H1 (cell line): ENCODE data around the gene SDSL. TPM values are rescaled to one million over a fixed set of nuclear protein-coding genes. Genes with fewer than 3 reads are reported as not detected.
A peak's percentile ranks its signal among the peaks of the same experiment; 100 is the strongest.

Experiments
- CTCF ChIA-PET: fragments of 300-600 bp; sonication (Branson Sonifier 250); formaldehyde crosslinking; loops from one replicate; lab custom pipeline; 2021; ENCODE audit not compliant: partially characterized antibody; lab: Charles Lee
- POLR2A ChIA-PET: fragments of 300-600 bp; sonication (Branson Sonifier 250); formaldehyde crosslinking; loops from one replicate; lab custom pipeline; 2021; ENCODE audit warnings: inconsistent platforms; ENCODE audit not compliant: partially characterized antibody; lab: Charles Lee
- DNase-seq, 2 experiments: peaks; one replicate each; pipeline versions ENCODE4 v3.0.0 to v3.0.0-alpha.2; 2010 to 2022; ENCODE audit warnings: low spot score in 2 of 2, low read depth in 1 of 2, mixed read lengths in 1 of 2
- FAIRE-seq: peaks from 2 replicates; lab custom pipeline; 2011; peaks lifted over from hg19 to GRCh38; lab: Jason Lieb, UNC
- H2AFZ ChIP-seq: 2 replicates; pipeline ENCODE4 v1.8.1; 2012; ENCODE audit warnings: low read length, inconsistent platforms
- H2AK5ac ChIP-seq: 2 replicates; pipeline ENCODE4 v1.6.1; 2013; ENCODE audit warnings: low read depth, low read length
- H2BK120ac ChIP-seq: replicated peaks from 2 replicates; pipeline ENCODE3; 2013; ENCODE audit warnings: low read depth, low read length, inconsistent platforms
- H2BK12ac ChIP-seq: 2 replicates; pipeline ENCODE4 v1.6.1; 2013; ENCODE audit warnings: low read depth, low read length
- H2BK15ac ChIP-seq: 2 replicates; pipeline ENCODE4 v1.6.1; 2013; ENCODE audit warnings: low read length
- H2BK20ac ChIP-seq: 2 replicates; pipeline ENCODE4 v1.6.1; 2013; ENCODE audit warnings: low read length
- H2BK5ac ChIP-seq: 2 replicates; pipeline ENCODE4 v1.6.1; 2013; ENCODE audit warnings: low read depth, low read length
- H3K14ac ChIP-seq: 2 replicates; pipeline ENCODE4 v1.6.1; 2013; ENCODE audit warnings: inconsistent platforms; ENCODE audit not compliant: insufficient read length
- H3K18ac ChIP-seq: 2 replicates; pipeline ENCODE4 v1.6.1; 2013; ENCODE audit warnings: low read length; ENCODE audit errors: extremely low read depth
- H3K23ac ChIP-seq: 2 replicates; pipeline ENCODE4 v1.6.1; 2013; ENCODE audit warnings: inconsistent platforms; ENCODE audit not compliant: insufficient read length
- H3K23me2 ChIP-seq: 2 replicates; pipeline ENCODE4 v1.6.1; 2013; ENCODE audit warnings: low read depth, low read length
- H3K27ac ChIP-seq: 2 replicates; pipeline ENCODE4 v1.6.1; 2011; ENCODE audit warnings: low read depth, low read length, inconsistent platforms
- H3K27me3 ChIP-seq, 4 experiments: replicated peaks in 1 of 4; 1 replicate in 1 of 4; 2 replicates in 3 of 4; pipeline versions ENCODE4 v1.6.1 to v1.8.1; 2011 to 2013; ENCODE audit warnings: low read length in 3 of 4, mild to moderate bottlenecking in 3 of 4, inconsistent platforms in 2 of 4, mixed read lengths in 2 of 4, moderate library complexity in 1 of 4; ENCODE audit not compliant: control insufficient read depth in 3 of 4, insufficient read depth in 3 of 4; ENCODE audit errors: extremely low read depth in 1 of 4
- H3K36me3 ChIP-seq, 4 experiments: 2 replicates each; pipeline versions ENCODE4 v1.6.1 to v1.8.1; 2011 to 2013; ENCODE audit warnings: mild to moderate bottlenecking in 4 of 4, low read length in 3 of 4, moderate library complexity in 2 of 4, control low read depth in 1 of 4, inconsistent platforms in 1 of 4; ENCODE audit not compliant: insufficient read depth in 4 of 4, control insufficient read depth in 2 of 4
- H3K4ac ChIP-seq: replicated peaks from 2 replicates; pipeline ENCODE3; 2013; ENCODE audit warnings: low read length, low read depth, mixed read lengths, inconsistent platforms; ENCODE audit not compliant: insufficient read length
- H3K4me1 ChIP-seq, 4 experiments: replicated peaks in 1 of 4; 1 replicate in 1 of 4; 2 replicates in 3 of 4; pipeline versions ENCODE4 v1.6.1 to v1.8.1; 2011 to 2013; ENCODE audit warnings: low read length in 3 of 4, inconsistent platforms in 2 of 4, mixed read lengths in 1 of 4; ENCODE audit not compliant: insufficient read depth in 4 of 4, control insufficient read depth in 3 of 4
- H3K4me2 ChIP-seq, 2 experiments: 2 replicates each; pipeline versions ENCODE4 v1.6.1 to v1.8.1; 2011 to 2013; ENCODE audit warnings: low read depth in 2 of 2, low read length in 2 of 2, control low read depth in 1 of 2, inconsistent platforms in 1 of 2, mild to moderate bottlenecking in 1 of 2; ENCODE audit not compliant: insufficient read depth in 1 of 2
- H3K4me3 ChIP-seq, 4 experiments: fragments of 200-600, 300-600 bp in 1 of 4; sonication (generic), shearing (Covaris generic), sonication (Bioruptor Twin) in 1 of 4; 2 replicates each; pipeline versions ENCODE4 v1.5.1 to v1.8.1; 2011 to 2016; ENCODE audit warnings: low read length in 4 of 4, low read depth in 3 of 4, control low read depth in 2 of 4, inconsistent platforms in 2 of 4, mild to moderate bottlenecking in 2 of 4, mixed read lengths in 1 of 4, moderate library complexity in 1 of 4; ENCODE audit not compliant: insufficient read depth in 2 of 4; ENCODE audit errors: extremely low read depth in 1 of 4
- H3K56ac ChIP-seq: replicated peaks from 2 replicates; pipeline ENCODE3; 2013; ENCODE audit warnings: low read depth, mild to moderate bottlenecking, mixed read lengths, low read length, inconsistent platforms; ENCODE audit not compliant: insufficient read length
- H3K79me1 ChIP-seq: 2 replicates; pipeline ENCODE4 v1.6.1; 2013; ENCODE audit warnings: low read depth, low read length, control low read depth
- H3K79me2 ChIP-seq, 2 experiments: 2 replicates each; pipeline versions ENCODE4 v1.6.1 to v1.8.1; 2012 to 2013; ENCODE audit warnings: low read length in 2 of 2, mild to moderate bottlenecking in 2 of 2, inconsistent platforms in 1 of 2; ENCODE audit not compliant: insufficient read depth in 2 of 2, control insufficient read depth in 1 of 2
- H3K9ac ChIP-seq, 4 experiments: replicated peaks in 1 of 4; 1 replicate in 1 of 4; 2 replicates in 3 of 4; pipeline versions ENCODE4 v1.6.1 to v1.8.1; 2011 to 2013; ENCODE audit warnings: low read depth in 3 of 4, low read length in 3 of 4, control low read depth in 2 of 4, mild to moderate bottlenecking in 2 of 4, moderate library complexity in 2 of 4, inconsistent platforms in 1 of 4; ENCODE audit errors: extremely low read depth in 1 of 4
- H3K9me3 ChIP-seq, 2 experiments: 2 replicates each; pipeline versions ENCODE4 v1.6.1 to v1.8.1; 2012 to 2013; ENCODE audit warnings: mild to moderate bottlenecking in 2 of 2, moderate library complexity in 2 of 2, control low read depth in 1 of 2, inconsistent platforms in 1 of 2, low read depth in 1 of 2, low read length in 1 of 2, mixed read lengths in 1 of 2; ENCODE audit not compliant: insufficient read depth in 2 of 2
- H4K20me1 ChIP-seq, 2 experiments: replicated peaks in 1 of 2; 2 replicates each; pipeline versions ENCODE3 to v1.8.1; 2011 to 2013; ENCODE audit warnings: inconsistent platforms in 2 of 2, low read length in 2 of 2, mild to moderate bottlenecking in 1 of 2; ENCODE audit not compliant: insufficient read depth in 2 of 2, control insufficient read depth in 1 of 2
- H4K5ac ChIP-seq: 2 replicates; pipeline ENCODE4 v1.6.1; 2013; ENCODE audit warnings: low read length, low read depth, mixed read lengths, inconsistent platforms; ENCODE audit not compliant: insufficient read length
- H4K8ac ChIP-seq: 2 replicates; pipeline ENCODE4 v1.8.0; 2013; ENCODE audit warnings: mild to moderate bottlenecking, moderate library complexity, low read length, inconsistent platforms; ENCODE audit not compliant: insufficient read depth; ENCODE audit errors: extremely low read depth
- H4K91ac ChIP-seq: replicated peaks from 2 replicates; pipeline ENCODE3; 2013; ENCODE audit warnings: low read length, mixed read lengths, inconsistent platforms; ENCODE audit not compliant: insufficient read length
- CBX5 ChIP-seq: fragments of 300-800, 300-1000 bp; sonication (generic); IDR thresholded peaks from 2 replicates; pipeline ENCODE4 v1.7.1; 2016; ENCODE audit warnings: antibody characterized with exemption, low read length, low read depth
- CHD2 ChIP-seq: IDR thresholded peaks from 2 replicates; pipeline ENCODE4 v1.6.1; 2012; ENCODE audit warnings: low read length, improper control_type of control experiment
- EZH2 ChIP-seq: fragments of 200-600 bp; sonication (generic); IDR thresholded peaks from 2 replicates; pipeline ENCODE4 v1.7.1; 2012; ENCODE audit warnings: low read depth, mild to moderate bottlenecking, moderate library complexity, low read length, inconsistent platforms; ENCODE audit not compliant: severe bottlenecking
- HDAC6 ChIP-seq: IDR thresholded peaks from one replicate; pipeline ENCODE4 v1.7.1; 2012; ENCODE audit warnings: low read depth, mild to moderate bottlenecking, inconsistent platforms, low read length, moderate library complexity
- KDM1A ChIP-seq: fragments of 200-600, 300-600 bp; sonication (generic); IDR thresholded peaks from 2 replicates; pipeline ENCODE4 v1.7.1; 2016; ENCODE audit warnings: mild to moderate bottlenecking, low read length, borderline replicate concordance
- POU5F1 ChIP-seq: IDR thresholded peaks from 2 replicates; pipeline ENCODE4 v1.6.1; 2011; ENCODE audit warnings: low read depth, mild to moderate bottlenecking, low read length, moderate library complexity
- RFX5 ChIP-seq: IDR thresholded peaks from 2 replicates; pipeline ENCODE4 v1.6.1; 2011; ENCODE audit warnings: low read depth, low read length, improper control_type of control experiment, borderline replicate concordance
- SP2 ChIP-seq: IDR thresholded peaks from 2 replicates; pipeline ENCODE4 v1.6.1; 2012; ENCODE audit warnings: mild to moderate bottlenecking, low read length, inconsistent platforms
- SUZ12 ChIP-seq: fragments of 200-600 bp; sonication (generic); IDR thresholded peaks from 2 replicates; pipeline ENCODE4 v1.6.1; 2012; ENCODE audit warnings: mild to moderate bottlenecking, inconsistent platforms, low read length, moderate library complexity, mixed read lengths
- TAF1 ChIP-seq: IDR thresholded peaks from 2 replicates; pipeline ENCODE4 v1.6.1; 2011; ENCODE audit warnings: mild to moderate bottlenecking, low read depth, low read length
- WGBS, 2 experiments: shearing (Covaris generic) in 1 of 2; methylation state at CpG; one replicate each; pipeline versions ENCODE4 v1.1.6 to v1.1.7; 2013 to 2015; ENCODE audit warnings: low lambda C conversion rate in 2 of 2, mixed read lengths in 2 of 2, inconsistent platforms in 1 of 2, low coverage in 1 of 2, missing lambda C conversion rate in 1 of 2; ENCODE audit not compliant: insufficient replicate concordance in 2 of 2, insufficient coverage in 1 of 2, insufficient read length in 1 of 2; ENCODE audit errors: extremely low coverage in 1 of 2, missing lambda C conversion rate in 1 of 2; 5-methylcytosine and 5-hydroxymethylcytosine counted together
- polyA plus RNA-seq, 7 experiments: library from polyadenylated mRNA; depleted of rRNA in 3 of 7; stranded (reverse) in 5 of 7; unstranded in 2 of 7; fragments of >200 nt in 5 of 7; fragments of 200-250 nt in 2 of 7; gene quantifications; 1 replicate in 5 of 7; 2 replicates in 1 of 7; 4 replicates in 1 of 7; pipeline versions ENCODE4 v1.2.1 to v1.2.3, GENCODE V29; 2011 to 2013; ENCODE audit warnings: missing spikeins in 2 of 7, mixed read lengths in 2 of 7
- total RNA-seq: library from RNA; stranded (reverse); fragmentation: NEBNext Ultra II Directional; extraction: Animal tissue kit (Norgen Biotek cat#: 25700); gene quantifications from 2 replicates; pipeline ENCODE4 v1.2.1, GENCODE V29; 2021
- TF ChIP-seq, protein P1 (sequence below): IDR thresholded peaks from 2 replicates; pipeline ENCODE4 v1.6.1; 2012; ENCODE audit warnings: inconsistent platforms

Gene SDSL
- total and polyA plus RNA-seq, 2 of the 8 experiments (the other 6 are each of a cell fraction or from before 2014, with no cell fraction given) = 0.69 to 1.3 TPM

DNA sequence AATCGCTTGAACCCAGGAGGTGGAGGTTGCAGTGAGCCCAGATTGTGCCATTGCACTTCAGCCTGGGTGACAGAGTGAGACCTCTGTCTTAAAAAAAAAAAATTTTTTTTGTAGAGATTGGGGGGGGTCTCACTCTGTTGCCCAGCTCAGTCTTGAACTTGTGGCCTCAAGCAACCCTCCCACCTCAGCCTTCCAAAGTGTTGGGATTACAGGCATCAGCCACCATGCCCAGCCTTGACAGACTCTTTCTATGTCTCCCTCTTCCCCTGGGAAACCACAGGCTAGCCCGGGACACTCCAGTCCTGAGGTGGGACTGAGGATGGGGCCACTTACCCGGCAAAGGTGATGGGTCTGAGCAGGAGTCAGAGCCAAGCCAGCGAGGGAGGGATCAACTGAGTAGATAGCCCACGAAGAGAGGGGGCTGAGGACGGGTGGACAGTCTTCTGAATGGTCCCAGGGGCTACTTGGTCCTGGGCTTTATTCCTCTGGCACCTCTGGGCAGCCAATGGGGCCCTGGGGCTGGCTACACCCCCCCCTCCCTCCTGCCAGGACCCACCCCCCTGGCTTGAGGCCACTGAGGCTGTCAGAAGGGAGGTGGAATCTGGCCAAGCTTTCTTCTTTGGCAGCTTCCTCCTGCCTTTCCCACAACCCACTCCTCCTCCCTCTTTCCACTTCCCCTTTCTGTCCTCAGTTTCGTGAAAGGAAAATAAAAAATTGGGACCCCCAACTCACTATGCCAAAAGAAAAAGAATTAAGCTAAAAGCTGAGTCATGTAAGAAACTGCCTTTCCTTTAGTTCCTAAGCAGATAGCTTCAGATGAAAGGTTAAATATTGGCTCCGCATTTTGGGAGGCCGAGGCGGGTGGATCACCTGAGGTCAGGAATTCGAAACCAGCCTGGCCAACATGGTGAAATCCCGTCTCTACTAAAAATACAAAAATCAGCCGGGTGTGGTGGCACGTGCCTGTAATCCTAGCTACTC lies 18.5 kb upstream of the SDSL start, which contains the start of gene SDS:
Gene SDS (minus strand): TSS at position 453 of the 981 bp plus-strand sequence. CDS start 4,179 bp downstream, outside the sequence.
- Histone ChIP-seq H4K5ac (no peak within 1 kb of the TSS), H2BK5ac (no peak within 1 kb of the TSS), H4K91ac (no peak within 1 kb of the TSS), H4K20me1 (peaks cover 0 to 1% of the 10 kb centered on the region in 2 experiments), H2BK12ac (0 out of 2 replicates have a peak within 1 kb of the TSS, but pooled peaks have one; percentile 17), H3K27me3 (no peaks in the 10 kb centered on the region), H3K9ac (no peak within 1 kb of the TSS), H3K36me3 (no peaks in the 10 kb centered on the region), H3K4me2 (no peak within 1 kb of the TSS), H2AK5ac (peak within 1 kb of the TSS; percentile 53; the same call in 1 of the 2 replicates), H2BK20ac (no peak within 1 kb of the TSS), H3K14ac (no peak within 1 kb of the TSS), H3K4ac (no peak within 1 kb of the TSS), H2BK15ac (no peak within 1 kb of the TSS), H2BK120ac (no peak within 1 kb of the TSS), H4K8ac (peak within 1 kb of the TSS; percentile 35; the same call in 1 of the 2 replicates), H2AFZ (peak within 1 kb of the TSS; percentile 36; the same call in 1 of the 2 replicates), H3K4me1 (peaks cover 0 to 6% (median 3%) of the 10 kb centered on the region in 4 experiments; a peak in 4 of 7 replicates), H3K4me3 (no peak within 1 kb of the TSS), H3K56ac (no peak within 1 kb of the TSS), H3K18ac (no peak within 1 kb of the TSS; the same call in 1 of the 2 replicates), H3K23me2 (peaks cover 1% of the 10 kb centered on the region; the same call in 1 of the 2 replicates), H3K79me2 (no peaks in the 10 kb centered on the region), H3K9me3 (no peaks in the 10 kb centered on the region), H3K79me1 (no peaks in the 10 kb centered on the region), H3K23ac (no peak within 1 kb of the TSS), H3K27ac (no peak within 1 kb of the TSS)
- CTCF ChIA-PET = interaction anchor here (1.0 to 1.8 kb wide), 4 partner anchors 9 to 92 kb away, joined by 3 to 8 read pairs (median 4); no protein-coding TSS in a partner anchor
- FAIRE-seq (no peak), DNase-seq (no peak)
- 87% methylated on average over 14 of the region's 14 CpGs; no CpG with 5 or more reads in 1 of the 2 experiments for WGBS, 2 experiments
- POLR2A ChIA-PET = interaction anchor here (1.1 to 1.3 kb wide), 3 partner anchors 10 to 113 kb away, joined by 3 to 5 read pairs (median 3); no protein-coding TSS in a partner anchor
- TF ChIP-seq, protein P1, sequence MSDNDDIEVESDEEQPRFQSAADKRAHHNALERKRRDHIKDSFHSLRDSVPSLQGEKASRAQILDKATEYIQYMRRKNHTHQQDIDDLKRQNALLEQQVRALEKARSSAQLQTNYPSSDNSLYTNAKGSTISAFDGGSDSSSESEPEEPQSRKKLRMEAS = no peak
- TF ChIP-seq SP2 = no peak
- TF ChIP-seq HDAC6 = no peak
- no peak for TF ChIP-seq TAF1
- no peak for TF ChIP-seq EZH2
- TF ChIP-seq POU5F1 = no peak
- TF ChIP-seq SUZ12 = no peak
- TF ChIP-seq CBX5 = no peak
- TF ChIP-seq CHD2 = no peak
- no peak for TF ChIP-seq RFX5
- no peak for TF ChIP-seq KDM1A
